HG02588 (cell line): ENCODE results near the gene TOMM40L.
A peak's percentile ranks its signal among the peaks of the same experiment; 100 is the strongest.

Source experiments
- ATAC-seq: cut with Tn5 transposase; IDR thresholded peaks from one replicate; pipeline ENCODE4 v1.9.1; 2021; ENCODE audit warnings: mild to moderate bottlenecking, moderate library complexity; ENCODE audit not compliant: unreplicated experiment

Gene TOMM40L

GRCh38 chr1:161225534-161226319 is at the start of gene TOMM40L:
Gene TOMM40L (plus strand): TSS chr1:161226060. CDS start chr1:161226490, 430 bp downstream.
- peak; percentile 94 for ATAC-seq

GRCh38 chr1:161176468-161177111 is 49.3 kb upstream of the TOMM40L start:
- ATAC-seq: no peak

GRCh38 chr1:161177112-161177935 is 48.5 kb upstream of the TOMM40L start, which contains the start of gene B4GALT3:
Gene B4GALT3 (minus strand): TSS chr1:161177507. CDS start chr1:161176060, 1,447 bp downstream.
- ATAC-seq: peak; percentile 87

- ATAC-seq: no peak
Measured at GRCh38 chr1:161177936-161178244, 48.0 kb upstream of the TOMM40L start.

- ATAC-seq: no peak
Measured at GRCh38 chr1:161179698-161180097, 46.2 kb upstream of the TOMM40L start.

GRCh38 chr1:161180639-161181038 is 45.2 kb upstream of the TOMM40L start:
- ATAC-seq: no peak

- peak; percentile 37 for ATAC-seq
Measured at GRCh38 chr1:161182214-161182613, 43.6 kb upstream of the TOMM40L start.

- peak; percentile 59 for ATAC-seq
Measured at GRCh38 chr1:161185282-161185682, 40.6 kb upstream of the TOMM40L start.

- peak; percentile 28 for ATAC-seq
Measured at GRCh38 chr1:161185732-161186311, 40.0 kb upstream of the TOMM40L start.

GRCh38 chr1:161187311-161187710 is 38.5 kb upstream of the TOMM40L start:
- no peak for ATAC-seq

GRCh38 chr1:161188381-161188780 is 37.5 kb upstream of the TOMM40L start:
- ATAC-seq: no peak

- ATAC-seq: no peak
Measured at GRCh38 chr1:161189036-161189435, 36.8 kb upstream of the TOMM40L start.

- no peak for ATAC-seq
Measured at GRCh38 chr1:161190962-161191521, 34.8 kb upstream of the TOMM40L start.

- no peak for ATAC-seq
Measured at GRCh38 chr1:161191971-161192370, 33.9 kb upstream of the TOMM40L start.

- peak; percentile 60 for ATAC-seq
Measured at GRCh38 chr1:161192476-161193465, 33.1 kb upstream of the TOMM40L start.

GRCh38 chr1:161193561-161194235 is 32.2 kb upstream of the TOMM40L start:
- no peak for ATAC-seq

- no peak for ATAC-seq
Measured at GRCh38 chr1:161195171-161195570, 30.7 kb upstream of the TOMM40L start.

- ATAC-seq: no peak
Measured at GRCh38 chr1:161196111-161196510, 29.7 kb upstream of the TOMM40L start.
